ENCODE data around the gene TOP1.

The TOP1 gene

DNA sequence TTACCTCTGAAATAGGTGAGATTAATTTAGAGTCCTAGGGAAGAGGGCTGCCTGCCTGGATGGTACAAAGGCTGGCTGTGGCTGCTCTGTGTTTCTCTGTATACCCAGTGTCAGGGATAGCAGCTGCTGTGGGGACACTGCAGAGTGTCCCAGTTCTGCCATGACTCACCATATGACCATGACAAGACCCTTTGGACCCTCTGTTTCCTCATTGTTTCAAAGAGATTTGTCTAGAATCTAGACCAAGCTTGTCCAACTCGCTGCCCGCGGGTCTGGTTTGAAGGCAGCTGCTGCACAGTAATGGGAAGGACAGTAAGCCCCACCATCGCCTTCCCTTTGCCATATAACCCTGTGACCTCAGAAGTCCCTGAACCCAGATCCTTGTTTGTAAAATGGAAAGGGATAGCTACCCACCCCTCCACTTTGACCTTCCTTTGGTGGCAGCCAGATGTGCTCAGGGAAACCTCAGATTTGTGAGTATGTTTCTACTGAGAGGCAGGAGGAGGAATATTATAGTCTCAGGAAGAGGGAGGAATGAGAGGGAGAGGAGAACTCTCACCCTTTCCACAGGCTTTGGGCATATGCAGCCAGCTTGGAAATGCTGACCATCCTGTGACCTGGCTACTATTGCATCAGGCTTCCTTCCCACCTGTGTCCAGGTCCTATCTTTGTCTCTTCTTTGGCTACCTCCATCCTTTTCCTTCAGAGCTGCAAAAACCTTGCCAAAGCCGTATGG, 122.7 kb downstream of the TOP1 start:
- no peak for DNase-seq

DNA sequence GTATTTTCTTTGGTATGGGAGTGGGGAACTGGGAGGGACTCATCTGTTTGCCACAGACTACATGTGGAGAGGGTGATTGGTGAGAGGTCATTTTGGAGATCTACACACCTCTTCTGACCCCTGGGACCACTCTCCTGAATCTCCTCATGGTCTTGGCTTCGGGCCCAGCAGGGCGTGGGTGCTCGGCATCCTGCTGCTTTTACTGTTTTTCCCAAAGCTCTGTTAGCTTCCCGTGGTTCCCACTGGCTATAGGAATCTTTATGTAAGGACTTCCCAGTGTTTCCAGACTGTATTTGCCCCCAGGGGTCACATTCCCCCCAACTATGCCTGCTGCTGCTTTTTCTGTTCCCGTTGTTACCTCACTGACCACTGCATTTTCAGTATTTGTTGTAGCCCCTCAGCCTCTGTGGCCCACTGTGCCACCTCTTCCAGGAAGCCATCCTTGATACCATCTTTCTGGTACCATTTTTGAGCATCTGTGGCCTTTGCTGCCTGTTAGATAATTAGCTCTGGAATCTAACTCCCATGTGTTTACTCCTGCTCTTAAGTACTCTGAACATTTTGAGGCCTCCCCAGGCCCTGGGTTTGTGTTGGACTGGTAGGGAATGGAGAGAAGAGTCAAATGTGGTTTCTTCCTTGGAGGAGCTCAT, 123.6 kb downstream of the TOP1 start:
- DNase-seq: no peak

DNA sequence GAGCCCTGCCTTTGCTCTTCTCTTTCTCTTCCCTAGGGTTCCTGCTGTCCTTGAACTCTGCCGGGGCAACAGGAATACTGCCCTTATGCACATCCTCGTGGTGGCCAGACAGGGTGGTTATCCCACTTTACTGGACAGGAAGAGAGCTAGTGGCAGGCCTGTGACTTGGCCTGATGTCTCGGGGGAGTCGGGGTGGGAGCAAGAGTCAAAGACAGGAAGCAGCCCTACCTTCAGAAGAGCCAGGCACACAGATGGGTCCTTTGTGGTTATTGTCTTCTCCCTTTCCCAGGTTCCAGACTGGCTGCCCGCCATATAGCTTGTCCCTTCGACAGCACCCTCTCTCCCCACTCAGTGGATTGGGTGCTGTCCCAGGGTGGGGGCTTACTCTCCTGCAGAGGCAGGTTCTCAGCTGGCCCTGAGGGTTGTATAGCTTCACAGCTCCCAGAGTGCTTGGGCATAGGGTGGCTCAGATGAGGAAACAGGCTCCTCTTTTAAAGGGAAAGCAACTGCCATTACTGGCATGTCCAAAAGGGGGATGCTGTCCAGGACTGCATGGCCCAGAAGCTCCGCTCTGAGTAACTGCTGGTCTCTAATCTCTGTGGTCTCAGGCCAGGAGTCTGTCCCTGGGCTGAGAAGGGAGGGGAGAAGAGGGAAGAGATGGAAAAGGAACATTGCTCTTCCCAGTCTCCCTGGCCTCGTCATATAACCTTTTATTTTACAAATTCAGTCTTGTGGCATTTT, 126.0 kb downstream of the TOP1 start:
- no peak for DNase-seq

DNA sequence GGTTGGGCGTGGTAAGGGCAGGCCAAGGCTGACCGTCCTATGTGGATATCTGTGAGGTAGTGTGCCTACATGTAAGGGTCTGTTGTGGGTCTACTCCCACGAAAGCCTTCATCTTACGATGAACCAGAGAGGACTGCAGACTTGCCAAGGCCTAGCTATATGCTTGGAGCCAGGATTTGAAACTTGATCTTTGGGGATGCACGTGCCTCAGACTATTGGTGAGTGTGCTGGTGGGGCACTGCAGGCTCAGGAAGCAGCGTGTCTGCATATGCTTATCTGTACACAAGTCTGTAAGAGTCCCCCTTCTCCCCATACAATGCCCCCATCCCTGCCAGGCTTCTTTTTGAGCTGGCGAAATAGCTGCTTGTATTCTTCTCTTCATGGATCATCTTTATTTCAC, 126.6 kb downstream of the TOP1 start:
- DNase-seq: no peak

DNA sequence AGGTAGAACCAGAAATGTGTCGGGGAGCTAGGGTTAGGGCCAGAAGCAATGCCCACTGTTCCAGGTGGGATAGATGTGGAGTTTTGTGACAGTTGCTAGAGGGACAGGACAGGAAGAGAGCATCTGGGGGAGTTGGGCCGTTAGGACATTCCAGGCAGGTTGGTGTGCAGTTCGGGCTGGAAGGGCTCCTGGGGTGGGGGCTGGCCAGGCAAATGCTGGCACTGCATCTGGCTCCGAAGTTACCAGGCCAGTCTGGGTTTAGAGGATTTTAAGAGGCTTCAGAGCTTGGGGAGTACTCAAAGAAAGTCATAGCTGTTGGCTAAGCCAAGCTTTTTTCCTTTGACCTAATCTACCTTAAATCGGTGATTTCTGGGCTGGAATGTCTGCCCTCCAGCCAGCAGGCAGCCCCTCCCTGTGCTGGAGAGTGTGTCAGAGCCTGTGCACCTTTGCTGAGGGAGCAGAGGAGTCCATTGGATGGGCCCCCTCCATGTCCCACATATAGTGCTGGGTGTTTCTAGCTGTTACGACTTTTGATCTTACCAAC, 129.5 kb downstream of the TOP1 start:
- DNase-seq: no peak

DNA sequence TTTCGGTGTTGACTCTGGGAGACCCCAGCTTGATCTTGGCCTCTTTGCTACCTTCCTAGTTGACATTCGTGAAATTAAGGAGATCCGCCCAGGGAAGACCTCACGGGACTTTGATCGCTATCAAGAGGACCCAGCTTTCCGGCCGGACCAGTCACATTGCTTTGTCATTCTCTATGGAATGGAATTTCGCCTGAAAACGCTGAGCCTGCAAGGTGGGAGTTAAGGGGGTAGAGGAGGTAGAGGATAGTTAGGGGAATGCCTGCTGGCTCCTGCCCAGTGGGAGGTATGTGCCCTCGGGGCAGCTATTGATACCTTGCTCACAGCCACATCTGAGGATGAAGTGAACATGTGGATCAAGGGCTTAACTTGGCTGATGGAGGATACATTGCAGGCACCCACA, 130.9 kb downstream of the TOP1 start:
- no peak for DNase-seq

DNA sequence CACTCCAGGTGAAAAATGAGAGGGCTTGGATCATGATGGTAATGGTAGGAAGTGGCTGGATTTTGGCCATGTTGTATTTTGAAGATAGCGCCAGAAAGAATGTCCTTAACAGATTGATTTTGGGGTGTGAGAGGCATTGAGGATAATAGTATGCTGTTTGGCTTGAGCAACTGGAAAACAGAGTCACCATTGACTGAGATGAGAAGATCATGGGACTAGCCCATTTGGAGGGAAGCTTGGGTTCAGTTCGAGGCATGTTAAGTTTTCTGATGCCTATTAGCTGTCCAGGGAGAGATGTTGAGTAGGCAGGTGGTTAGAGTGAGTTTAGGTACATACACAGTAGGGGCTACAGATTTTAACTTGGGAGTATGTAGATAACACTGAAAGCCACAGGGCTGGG, 132.1 kb downstream of the TOP1 start:
- DNase-seq: no peak

DNA sequence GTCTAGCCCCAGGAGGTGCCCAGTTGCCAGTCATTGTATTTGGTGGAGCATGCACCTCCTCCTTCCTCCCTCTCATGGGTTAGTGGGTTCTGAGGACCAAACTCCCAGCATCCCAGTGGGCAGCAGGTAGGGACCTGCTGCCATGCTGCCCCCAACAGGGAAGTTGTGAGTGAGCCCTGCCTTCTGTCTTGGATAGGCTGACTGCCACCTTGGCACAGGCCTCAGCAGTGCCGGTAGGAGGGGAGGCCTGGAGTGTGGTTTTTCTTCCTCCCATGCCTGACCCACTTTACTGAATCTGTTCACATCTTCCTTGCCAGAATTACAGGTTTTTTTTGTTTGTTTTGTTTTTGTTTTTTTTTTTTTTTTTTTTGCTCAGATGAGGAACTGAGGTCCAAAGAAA, 133.3 kb downstream of the TOP1 start:
- DNase-seq: no peak

DNA sequence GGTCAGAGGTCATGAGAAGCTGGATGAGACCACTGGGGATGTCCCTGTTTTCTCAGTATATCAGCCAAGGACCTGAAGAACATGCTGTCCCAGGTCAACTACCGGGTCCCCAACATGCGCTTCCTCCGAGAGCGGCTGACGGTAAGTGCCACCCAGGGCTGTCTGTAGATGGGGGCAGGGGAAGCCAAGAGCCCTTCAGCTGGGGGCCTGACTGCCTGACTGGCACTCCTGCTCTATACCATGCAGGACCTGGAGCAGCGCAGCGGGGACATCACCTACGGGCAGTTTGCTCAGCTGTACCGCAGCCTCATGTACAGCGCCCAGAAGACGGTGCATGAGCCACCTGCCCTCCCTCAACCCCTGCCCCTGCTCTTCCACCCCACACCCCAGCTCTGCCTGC, 133.8 kb downstream of the TOP1 start:
- no peak for DNase-seq

DNA sequence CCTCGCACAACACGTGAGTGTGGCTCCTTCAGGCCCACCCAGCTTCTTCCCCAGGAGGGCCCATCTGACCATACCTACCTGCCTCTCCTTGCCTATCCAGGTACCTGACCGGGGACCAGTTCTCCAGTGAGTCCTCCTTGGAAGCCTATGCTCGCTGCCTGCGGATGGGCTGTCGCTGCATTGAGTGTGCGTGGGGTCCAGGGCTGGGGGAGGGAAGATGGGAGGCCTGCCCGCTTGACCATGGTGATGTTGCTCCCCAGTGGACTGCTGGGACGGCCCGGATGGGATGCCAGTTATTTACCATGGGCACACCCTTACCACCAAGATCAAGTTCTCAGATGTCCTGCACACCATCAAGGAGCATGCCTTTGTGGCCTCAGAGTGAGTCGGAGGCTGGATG, 135.2 kb downstream of the TOP1 start:
- no peak for DNase-seq

DNA sequence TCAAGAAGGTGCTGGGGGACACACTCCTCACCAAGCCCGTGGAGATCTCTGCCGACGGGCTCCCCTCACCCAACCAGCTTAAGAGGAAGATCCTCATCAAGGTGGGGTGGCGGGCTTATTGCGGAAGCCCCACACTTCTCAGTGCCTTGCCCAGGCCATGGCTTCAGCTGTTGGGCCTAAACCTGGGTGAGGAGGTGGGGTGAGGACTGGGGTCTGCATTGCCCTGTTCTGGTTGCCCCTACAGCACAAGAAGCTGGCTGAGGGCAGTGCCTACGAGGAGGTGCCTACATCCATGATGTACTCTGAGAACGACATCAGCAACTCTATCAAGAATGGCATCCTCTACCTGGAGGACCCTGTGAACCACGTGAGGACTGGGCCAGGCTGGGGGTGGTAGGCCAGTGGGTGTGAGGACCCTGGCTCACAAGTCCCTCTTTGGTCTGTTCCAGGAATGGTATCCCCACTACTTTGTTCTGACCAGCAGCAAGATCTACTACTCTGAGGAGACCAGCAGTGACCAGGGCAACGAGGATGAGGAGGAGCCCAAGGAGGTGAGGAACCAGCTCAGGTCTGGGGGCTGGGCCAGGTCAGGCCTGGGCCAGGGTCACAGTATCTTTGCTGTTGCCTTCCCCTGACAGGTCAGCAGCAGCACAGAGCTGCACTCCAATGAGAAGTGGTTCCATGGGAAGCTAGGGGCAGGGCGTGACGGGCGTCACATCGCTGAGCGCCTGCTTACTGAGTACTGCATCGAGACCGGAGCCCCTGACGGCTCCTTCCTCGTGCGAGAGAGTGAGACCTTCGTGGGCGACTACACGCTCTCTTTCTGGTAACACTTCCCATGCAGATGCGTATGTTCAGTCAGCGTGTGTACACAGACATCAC, 136.6 kb downstream of the TOP1 start:
- DNase-seq: no peak

DNA sequence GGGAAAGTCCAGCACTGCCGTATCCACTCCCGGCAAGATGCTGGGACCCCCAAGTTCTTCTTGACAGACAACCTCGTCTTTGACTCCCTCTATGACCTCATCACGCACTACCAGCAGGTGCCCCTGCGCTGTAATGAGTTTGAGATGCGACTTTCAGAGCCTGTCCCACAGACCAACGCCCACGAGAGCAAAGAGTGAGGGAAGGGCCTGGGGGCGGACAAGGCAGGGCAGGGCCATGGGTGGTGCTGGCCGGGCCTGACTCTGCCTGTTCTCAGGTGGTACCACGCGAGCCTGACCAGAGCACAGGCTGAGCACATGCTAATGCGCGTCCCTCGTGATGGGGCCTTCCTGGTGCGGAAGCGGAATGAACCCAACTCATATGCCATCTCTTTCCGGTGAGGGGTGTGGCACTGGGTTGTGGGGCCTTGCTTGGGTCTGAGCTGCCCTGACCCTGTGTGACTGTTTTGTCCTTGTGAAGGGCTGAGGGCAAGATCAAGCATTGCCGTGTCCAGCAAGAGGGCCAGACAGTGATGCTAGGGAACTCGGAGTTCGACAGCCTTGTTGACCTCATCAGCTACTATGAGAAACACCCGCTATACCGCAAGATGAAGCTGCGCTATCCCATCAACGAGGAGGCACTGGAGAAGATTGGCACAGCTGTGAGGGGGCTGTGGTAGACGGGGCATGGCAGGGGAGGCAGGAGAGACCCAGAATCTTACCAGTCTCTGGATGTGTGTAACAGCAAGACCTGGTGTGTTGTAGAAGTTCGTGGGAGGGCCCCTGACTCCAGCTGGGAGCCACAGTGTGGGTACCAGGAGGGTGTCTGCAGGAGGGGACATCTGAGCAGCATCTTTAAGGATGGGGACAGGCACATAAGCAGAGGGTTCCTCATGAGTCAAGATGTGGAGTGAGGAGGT, 137.8 kb downstream of the TOP1 start:
- DNase-seq: no peak

DNA sequence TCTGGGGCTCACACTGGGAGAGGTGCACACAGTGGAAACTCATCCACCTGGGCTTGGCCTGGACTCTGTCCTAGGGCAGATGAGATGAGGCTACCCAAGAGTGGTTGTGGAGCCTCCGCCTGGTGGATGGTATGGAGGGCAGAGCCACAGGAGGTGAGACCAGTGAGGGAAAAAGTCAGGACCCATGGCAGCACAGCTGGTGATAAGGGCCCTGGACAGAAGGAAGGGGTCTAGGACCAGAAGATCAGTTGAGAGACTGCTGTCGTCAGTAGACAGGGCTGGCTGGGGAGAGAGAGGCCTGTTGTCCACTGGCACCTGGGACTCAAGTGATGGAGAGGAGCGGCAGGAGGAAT, 138.5 kb downstream of the TOP1 start:
- no peak for DNase-seq

DNA sequence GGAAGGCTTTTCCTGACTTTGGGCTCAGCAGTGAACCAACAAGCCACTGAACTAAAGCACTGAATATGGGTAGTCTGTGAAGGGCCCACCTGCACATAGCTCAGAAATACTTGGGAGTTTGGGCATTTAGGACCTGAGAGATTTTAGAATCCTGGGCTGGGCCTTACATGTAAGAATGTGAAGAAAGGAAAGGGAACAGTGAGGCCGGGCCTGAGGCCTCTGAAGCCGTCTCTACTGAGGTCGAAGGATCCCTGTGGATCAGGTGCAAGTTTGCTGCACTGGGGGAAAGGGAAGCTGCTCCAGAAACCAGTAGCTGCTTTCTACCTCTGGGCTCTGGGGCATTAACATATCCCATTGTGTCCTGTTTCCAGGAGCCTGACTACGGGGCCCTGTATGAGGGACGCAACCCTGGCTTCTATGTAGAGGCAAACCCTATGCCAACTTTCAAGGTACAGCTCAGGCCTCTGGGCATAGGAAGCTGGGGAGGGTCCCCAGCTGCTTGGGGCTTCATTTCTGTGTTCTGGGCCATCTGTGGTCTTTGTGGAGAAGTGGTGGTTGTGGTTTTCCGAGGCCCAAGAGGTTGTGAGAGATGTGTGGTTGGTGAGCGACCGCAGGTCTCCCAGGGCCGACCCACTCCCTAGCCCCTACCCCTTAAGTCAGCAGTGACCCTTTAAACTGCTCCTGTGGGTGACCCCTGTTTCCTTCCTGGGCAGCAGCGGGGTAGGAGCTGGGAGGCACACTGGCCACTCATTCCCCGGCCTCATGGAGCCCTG, 139.0 kb downstream of the TOP1 start:
- DNase-seq: no peak

DNA sequence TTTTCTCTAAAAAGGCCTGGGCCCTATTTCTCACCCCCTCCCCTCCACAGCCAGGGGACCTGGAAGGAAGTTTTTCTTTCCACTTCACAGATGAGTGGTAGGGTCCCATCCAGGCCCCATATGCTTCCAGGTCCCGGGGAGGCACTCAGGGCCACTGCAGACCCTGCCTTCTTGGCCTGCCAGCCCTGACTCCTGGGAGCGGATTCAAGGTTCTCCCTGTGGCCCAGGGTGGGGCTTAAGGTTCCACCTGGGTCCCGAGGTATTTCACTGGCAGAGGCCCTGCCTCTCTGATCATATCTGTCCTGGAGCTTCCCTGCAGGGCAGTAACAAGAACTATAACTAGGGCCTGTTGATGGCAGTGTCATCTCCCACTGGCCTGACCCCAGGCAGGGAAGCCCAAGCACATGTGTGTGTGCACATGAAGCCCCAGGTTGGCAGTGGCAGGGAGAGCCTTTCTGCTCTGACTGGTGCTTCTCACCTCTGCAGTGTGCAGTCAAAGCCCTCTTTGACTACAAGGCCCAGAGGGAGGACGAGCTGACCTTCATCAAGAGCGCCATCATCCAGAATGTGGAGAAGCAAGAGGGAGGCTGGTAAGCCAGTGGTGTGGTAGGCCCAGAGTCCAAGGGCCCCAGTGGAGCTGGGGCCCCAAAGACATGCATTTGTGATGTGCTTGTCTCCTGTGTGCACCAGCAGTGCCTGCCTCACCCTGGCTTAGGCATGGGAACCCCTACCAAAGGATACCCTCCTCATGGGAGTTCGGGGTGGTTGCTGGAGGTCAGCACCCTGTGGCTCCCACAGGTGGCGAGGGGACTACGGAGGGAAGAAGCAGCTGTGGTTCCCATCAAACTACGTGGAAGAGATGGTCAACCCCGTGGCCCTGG, 139.9 kb downstream of the TOP1 start:
- no peak for DNase-seq

DNA sequence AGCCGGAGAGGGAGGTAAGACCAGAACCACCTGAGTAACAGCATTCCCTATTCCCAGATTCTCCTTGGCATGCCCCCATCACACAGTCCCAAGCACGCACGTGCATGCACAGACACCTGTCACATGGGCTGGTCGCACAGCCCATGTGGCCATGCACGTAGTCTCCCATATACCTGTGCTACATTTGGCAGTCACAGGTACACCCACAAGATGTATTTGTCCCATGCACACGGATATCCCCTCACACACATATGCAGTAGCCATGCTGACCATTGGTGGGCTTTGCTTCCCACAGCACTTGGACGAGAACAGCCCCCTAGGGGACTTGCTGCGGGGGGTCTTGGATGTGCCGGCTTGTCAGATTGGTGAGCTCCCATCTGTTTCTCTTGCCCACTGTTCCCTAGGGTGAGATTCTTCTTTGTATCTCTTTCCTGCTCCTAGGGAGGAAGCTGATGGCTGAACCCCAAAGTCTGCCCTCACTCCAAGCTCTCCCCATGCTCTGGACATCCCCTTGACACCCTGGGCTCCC, 140.6 kb downstream of the TOP1 start:
- no peak for DNase-seq

DNA sequence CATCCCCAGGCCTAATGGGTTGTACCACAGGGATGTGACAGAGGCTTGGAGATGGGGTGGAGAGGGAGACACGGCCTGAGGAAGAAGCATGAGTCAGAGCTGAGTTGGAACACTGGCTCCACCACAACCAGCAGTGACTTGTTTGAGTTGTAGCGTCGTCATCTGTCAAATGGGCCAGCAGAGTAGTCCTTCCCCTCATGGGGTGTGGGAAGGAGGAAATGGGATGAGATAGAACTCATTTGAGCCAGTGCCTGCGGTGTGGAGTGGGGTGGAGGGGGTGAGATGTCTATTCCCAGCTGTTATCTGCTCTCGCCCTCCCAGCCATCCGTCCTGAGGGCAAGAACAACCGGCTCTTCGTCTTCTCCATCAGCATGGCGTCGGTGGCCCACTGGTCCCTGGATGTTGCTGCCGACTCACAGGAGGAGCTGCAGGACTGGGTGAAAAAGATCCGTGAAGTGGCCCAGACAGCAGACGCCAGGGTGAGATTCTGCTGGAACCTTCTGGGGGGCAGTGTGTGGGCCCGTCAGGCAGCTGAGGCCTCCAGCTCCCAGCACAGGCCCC, 141.2 kb downstream of the TOP1 start:
- no peak for DNase-seq

DNA sequence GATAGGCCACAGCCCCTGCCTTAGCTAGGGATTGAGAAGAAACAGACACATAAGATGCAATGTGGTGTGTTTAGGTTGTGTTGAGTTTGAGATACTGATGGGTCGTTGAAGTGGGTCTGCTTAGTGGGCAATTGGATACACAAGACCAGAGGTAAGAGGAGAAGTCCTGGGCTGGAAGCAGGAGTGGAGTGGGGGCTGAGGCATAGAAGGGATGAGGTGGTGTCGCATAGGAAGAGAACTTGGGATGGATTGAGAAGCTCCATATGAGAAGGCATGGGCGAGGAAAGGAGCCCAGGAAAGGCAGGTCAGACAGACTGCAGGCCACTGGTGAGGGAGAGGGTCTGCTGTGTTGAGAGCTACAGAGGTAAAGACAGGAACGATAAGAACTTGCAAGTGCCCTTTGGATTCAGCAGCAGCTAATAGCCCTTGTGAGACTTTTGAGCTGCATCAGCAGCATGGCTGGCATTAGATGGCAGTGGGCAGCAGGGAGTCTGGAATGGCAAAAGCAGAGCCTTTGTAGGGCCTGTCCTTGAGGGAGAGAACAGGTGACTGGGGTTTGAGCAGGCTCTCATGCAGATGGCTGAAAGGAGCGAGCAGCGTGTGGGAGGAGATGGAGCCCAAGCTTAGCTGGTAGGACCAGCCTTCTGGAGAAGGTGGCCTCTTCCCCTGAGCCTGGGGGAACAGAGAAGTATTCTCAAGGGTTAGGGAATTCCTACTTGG, 141.9 kb downstream of the TOP1 start:
- DNase-seq: no peak

Measured in NCI-H1105 (cell line).